ENCODE measurements around the gene C9orf50.

The C9orf50 gene

GRCh38 chr9:129586245-129586644, 34.7 kb downstream of the C9orf50 start:
- no peaks in the 10 kb centered on the region for H3K27me3 ChIP-seq (replicated peaks; ENCODE audit: control insufficient read depth, insufficient read depth, low read length)
- H3K4me3 ChIP-seq (replicated peaks; ENCODE audit: low read depth, low read length) = no peak overlapping the region
- H3K36me3 ChIP-seq (ENCODE audit: control insufficient read depth, insufficient read depth, low read length) = no peaks in the 10 kb centered on the region
- no peak for DNase-seq (ENCODE audit: extremely low read depth, insufficient read length)
- TF ChIP-seq CTCF (IDR thresholded peaks at IDR 0.05; ENCODE audit: insufficient read depth, low read length, poor library complexity, severe bottlenecking) = no peak

GRCh38 chr9:129585352-129585751, 35.5 kb downstream of the C9orf50 start:
- no peak for DNase-seq (ENCODE audit: extremely low read depth, insufficient read length)
- H3K36me3 ChIP-seq (ENCODE audit: control insufficient read depth, insufficient read depth, low read length) = no peaks in the 10 kb centered on the region
- no peaks in the 10 kb centered on the region for H3K27me3 ChIP-seq (replicated peaks; ENCODE audit: control insufficient read depth, insufficient read depth, low read length)
- no peak for TF ChIP-seq CTCF (IDR thresholded peaks at IDR 0.05; ENCODE audit: insufficient read depth, low read length, poor library complexity, severe bottlenecking)
- no peak overlapping the region for H3K4me3 ChIP-seq (replicated peaks; ENCODE audit: low read depth, low read length)

- Histone ChIP-seq H3K27me3 (replicated peaks; ENCODE audit: control insufficient read depth, insufficient read depth, low read length) (no peaks in the 10 kb centered on the region), H3K4me3 (replicated peaks; ENCODE audit: low read depth, low read length) (no peak overlapping the region), H3K36me3 (ENCODE audit: control insufficient read depth, insufficient read depth, low read length) (no peaks in the 10 kb centered on the region)
- peak; percentile 63 for DNase-seq (ENCODE audit: extremely low read depth, insufficient read length)
- no peak for TF ChIP-seq CTCF (IDR thresholded peaks at IDR 0.05; ENCODE audit: insufficient read depth, low read length, poor library complexity, severe bottlenecking)
Measured at GRCh38 chr9:129584136-129584535, 36.8 kb downstream of the C9orf50 start.

GRCh38 chr9:129583308-129584038, 37.4 kb downstream of the C9orf50 start:
- H3K27me3 ChIP-seq (replicated peaks; ENCODE audit: control insufficient read depth, insufficient read depth, low read length) = no peaks in the 10 kb centered on the region
- no peaks in the 10 kb centered on the region for H3K36me3 ChIP-seq (ENCODE audit: control insufficient read depth, insufficient read depth, low read length)
- no peak for DNase-seq (ENCODE audit: extremely low read depth, insufficient read length)
- TF ChIP-seq CTCF (IDR thresholded peaks at IDR 0.05; ENCODE audit: insufficient read depth, low read length, poor library complexity, severe bottlenecking) = no peak
- H3K4me3 ChIP-seq (replicated peaks; ENCODE audit: low read depth, low read length) = no peak overlapping the region

- Histone ChIP-seq H3K27me3 (replicated peaks; ENCODE audit: control insufficient read depth, insufficient read depth, low read length) (no peaks in the 10 kb centered on the region), H3K36me3 (ENCODE audit: control insufficient read depth, insufficient read depth, low read length) (no peaks in the 10 kb centered on the region), H3K4me3 (replicated peaks; ENCODE audit: low read depth, low read length) (no peak overlapping the region)
- no peak for TF ChIP-seq CTCF (IDR thresholded peaks at IDR 0.05; ENCODE audit: insufficient read depth, low read length, poor library complexity, severe bottlenecking)
- DNase-seq (ENCODE audit: extremely low read depth, insufficient read length) = no peak
Measured at GRCh38 chr9:129582855-129583254, 38.0 kb downstream of the C9orf50 start.
